ENCODE data around the gene GNB1. TPM values are rescaled to one million over a fixed set of nuclear protein-coding genes. Genes with fewer than 3 reads are reported as not detected.

Gene GNB1
- total and polyA plus RNA-seq, 7 experiments from 2014 or later = 48.1 to 358 (median 232) TPM

- peaks cover 30 to 77% (median 68%) of the 10 kb centered on the region in 7 donors for H3K4me1 Mint-ChIP-seq
- intact Hi-C loops (cut with micrococcal nuclease) = loop anchor here in 1 of 2 donors (5.0 kb wide), 2 partner anchors 45 to 65 kb away; no protein-coding TSS in a partner anchor
Observed at GRCh38 chr1:1842360-1843146, 48.3 kb downstream of the GNB1 start.

GRCh38 chr1:1841575-1841995, 49.3 kb downstream of the GNB1 start:
- Histone ChIP-seq H3K27ac (ENCODE audit: low read depth, low read length) (peak overlapping the region; percentile 30), H3K9me3 (ENCODE audit: control insufficient read depth in 2 of 3, low read length in 3 of 3) (no peaks in the 10 kb centered on the region), H3K36me3 (ENCODE audit: control insufficient read depth in 2 of 3, insufficient read depth in 3 of 3, low read length in 3 of 3) (peaks cover 0 to 3% (median 0%) of the 10 kb centered on the region in 3 experiments), H3K4me1 (ENCODE audit: control insufficient read depth in 2 of 2, insufficient read depth in 2 of 2, low read length in 2 of 2) (peaks cover 5 to 13% of the 10 kb centered on the region in 2 donors), H3K4me3 (ENCODE audit: low read length) (no peak overlapping the region), H3K27me3 (ENCODE audit: control insufficient read depth in 2 of 2, insufficient read depth in 2 of 2, low read length in 2 of 2) (no peaks in the 10 kb centered on the region)
- Mint-ChIP-seq H3K36me3 (peaks cover 0 to 4% (median 0%) of the 10 kb centered on the region in 5 donors), H3K4me1 (peaks cover 27 to 67% (median 59%) of the 10 kb centered on the region in 7 donors), H3K9me3 (no peaks in the 10 kb centered on the region), H3K27ac (peak overlapping the region; percentile 51 to 89 (median 80)), H3K27me3 (no peaks in the 10 kb centered on the region), H3K4me3 (peak overlapping the region; percentile 29 to 78 (median 62))
- intact Hi-C loops (cut with micrococcal nuclease) = loop anchor here in 1 of 2 donors (5.0 kb wide), 2 partner anchors 46 to 66 kb away; no protein-coding TSS in a partner anchor
- no peak for DNase-seq
- ATAC-seq = no peak
- CTCF ChIA-PET = no interaction called here
- POLR2A ChIA-PET = no interaction called here

More at GRCh38 chr1:1842360-1843146, 48.3 kb downstream of the GNB1 start:
- POLR2A ChIA-PET = no interaction called here
- Histone ChIP-seq H3K4me1 (ENCODE audit: control insufficient read depth in 2 of 2, insufficient read depth in 2 of 2, low read length in 2 of 2) (peaks cover 5 to 13% of the 10 kb centered on the region in 2 donors), H3K27me3 (ENCODE audit: control insufficient read depth in 2 of 2, insufficient read depth in 2 of 2, low read length in 2 of 2) (no peaks in the 10 kb centered on the region), H3K4me3 (ENCODE audit: low read length) (no peak overlapping the region), H3K27ac (ENCODE audit: low read depth, low read length) (no peak overlapping the region), H3K36me3 (ENCODE audit: control insufficient read depth in 2 of 3, insufficient read depth in 3 of 3, low read length in 3 of 3) (peaks cover 0 to 9% (median 0%) of the 10 kb centered on the region in 3 experiments), H3K9me3 (ENCODE audit: control insufficient read depth in 2 of 3, low read length in 3 of 3) (no peaks in the 10 kb centered on the region)
- H3K9me3 Mint-ChIP-seq = peaks cover 0 to 2% (median 0%) of the 10 kb centered on the region in 11 donors
- no peak for ATAC-seq
- DNase-seq = no peak
- H3K27me3 Mint-ChIP-seq = no peaks in the 10 kb centered on the region
- H3K27ac Mint-ChIP-seq = peak overlapping the region in 7 of 9 donors; percentile 30 to 80 (median 55)
- H3K36me3 Mint-ChIP-seq = peaks cover 0 to 7% (median 0%) of the 10 kb centered on the region in 5 donors
- peak overlapping the region in 7 of 10 donors; percentile 1 to 69 (median 44) for H3K4me3 Mint-ChIP-seq
- CTCF ChIA-PET = interaction anchor here (0.6 kb wide), 1 partner anchor 287 kb away, joined by 3 read pairs; no protein-coding TSS in a partner anchor

- intact Hi-C loops (cut with micrococcal nuclease) = no loop called here
- Histone ChIP-seq H3K4me1 (ENCODE audit: control insufficient read depth in 2 of 2, insufficient read depth in 2 of 2, low read length in 2 of 2) (peaks cover 2 to 13% of the 10 kb centered on the region in 2 donors), H3K27me3 (ENCODE audit: control insufficient read depth in 2 of 2, insufficient read depth in 2 of 2, low read length in 2 of 2) (no peaks in the 10 kb centered on the region), H3K36me3 (ENCODE audit: control insufficient read depth in 2 of 3, insufficient read depth in 3 of 3, low read length in 3 of 3) (peaks cover 0 to 16% (median 8%) of the 10 kb centered on the region in 3 experiments), H3K9me3 (ENCODE audit: control insufficient read depth in 2 of 3, low read length in 3 of 3) (no peaks in the 10 kb centered on the region), H3K4me3 (ENCODE audit: low read length) (no peak overlapping the region), H3K27ac (ENCODE audit: low read depth, low read length) (peak overlapping the region; percentile 8)
- H3K4me3 Mint-ChIP-seq = peak overlapping the region in 1 of 10 donors; percentile 23
- no peaks in the 10 kb centered on the region for H3K27me3 Mint-ChIP-seq
- peaks cover 0 to 5% (median under 1%) of the 10 kb centered on the region in 5 donors for H3K36me3 Mint-ChIP-seq
- POLR2A ChIA-PET = interaction anchor here (0.7 kb wide), 1 partner anchor 36 kb away, joined by 3 read pairs; no protein-coding TSS in a partner anchor
- peak overlapping the region in 8 of 9 donors; percentile 3 to 89 (median 50) for H3K27ac Mint-ChIP-seq
- no peaks in the 10 kb centered on the region for H3K9me3 Mint-ChIP-seq
- ATAC-seq (no peak), DNase-seq (no peak)
- H3K4me1 Mint-ChIP-seq = peaks cover 23 to 54% (median 45%) of the 10 kb centered on the region in 7 donors
- CTCF ChIA-PET = no interaction called here
Observed at GRCh38 chr1:1839311-1839965, 51.4 kb downstream of the GNB1 start.

- Mint-ChIP-seq H3K27me3 (no peaks in the 10 kb centered on the region), H3K27ac (no peak overlapping the region), H3K36me3 (peaks cover 5 to 22% (median 8%) of the 10 kb centered on the region in 5 donors), H3K4me1 (peaks cover 14 to 50% (median 40%) of the 10 kb centered on the region in 7 donors), H3K9me3 (no peaks in the 10 kb centered on the region), H3K4me3 (no peak overlapping the region)
- Histone ChIP-seq H3K4me1 (ENCODE audit: control insufficient read depth in 2 of 2, insufficient read depth in 2 of 2, low read length in 2 of 2) (peaks cover 0 to 8% of the 10 kb centered on the region in 2 donors), H3K27me3 (ENCODE audit: control insufficient read depth in 2 of 2, insufficient read depth in 2 of 2, low read length in 2 of 2) (no peaks in the 10 kb centered on the region), H3K9me3 (ENCODE audit: control insufficient read depth in 2 of 3, low read length in 3 of 3) (no peaks in the 10 kb centered on the region), H3K36me3 (ENCODE audit: control insufficient read depth in 2 of 3, insufficient read depth in 3 of 3, low read length in 3 of 3) (peaks cover 0 to 35% (median 8%) of the 10 kb centered on the region in 3 experiments), H3K27ac (ENCODE audit: low read depth, low read length) (no peak overlapping the region), H3K4me3 (ENCODE audit: low read length) (no peak overlapping the region)
- ChIA-PET POLR2A (no interaction called here), CTCF (interaction anchor here (0.7 kb wide), 1 partner anchor 15 kb away, joined by 4 read pairs; no protein-coding TSS in a partner anchor)
- ATAC-seq (no peak), DNase-seq (no peak)
- intact Hi-C loops (cut with micrococcal nuclease) = no loop called here
Observed at GRCh38 chr1:1836119-1836518, 54.8 kb downstream of the GNB1 start.

- H3K36me3 Mint-ChIP-seq = peaks cover 5 to 22% (median 8%) of the 10 kb centered on the region in 5 donors
- peak overlapping the region in 6 of 9 donors; percentile 39 to 70 (median 53) for H3K27ac Mint-ChIP-seq
- no peaks in the 10 kb centered on the region for H3K9me3 Mint-ChIP-seq
- POLR2A ChIA-PET = no interaction called here
- no peak overlapping the region for H3K27ac ChIP-seq (ENCODE audit: low read depth, low read length)
- no peak for ATAC-seq
- H3K4me3 Mint-ChIP-seq = no peak overlapping the region
- H3K27me3 ChIP-seq (ENCODE audit: control insufficient read depth in 2 of 2, insufficient read depth in 2 of 2, low read length in 2 of 2) = no peaks in the 10 kb centered on the region
- H3K9me3 ChIP-seq (ENCODE audit: control insufficient read depth in 2 of 3, low read length in 3 of 3) = no peaks in the 10 kb centered on the region
- no peak for DNase-seq
- intact Hi-C loops (cut with micrococcal nuclease) = no loop called here
- CTCF ChIA-PET = no interaction called here
- H3K4me3 ChIP-seq (ENCODE audit: low read length) = no peak overlapping the region
- H3K27me3 Mint-ChIP-seq = no peaks in the 10 kb centered on the region
- peaks cover 0 to 35% (median 8%) of the 10 kb centered on the region in 3 experiments for H3K36me3 ChIP-seq (ENCODE audit: control insufficient read depth in 2 of 3, insufficient read depth in 3 of 3, low read length in 3 of 3)
- H3K4me1 ChIP-seq (ENCODE audit: control insufficient read depth in 2 of 2, insufficient read depth in 2 of 2, low read length in 2 of 2) = peaks cover 0 to 3% of the 10 kb centered on the region in 2 donors
- peaks cover 14 to 46% (median 34%) of the 10 kb centered on the region in 7 donors for H3K4me1 Mint-ChIP-seq
Observed at GRCh38 chr1:1835546-1835945, 55.3 kb downstream of the GNB1 start.

- peaks cover 14 to 40% (median 32%) of the 10 kb centered on the region in 7 donors for H3K4me1 Mint-ChIP-seq
- Histone ChIP-seq H3K4me3 (ENCODE audit: low read length) (no peak overlapping the region), H3K9me3 (ENCODE audit: control insufficient read depth in 2 of 3, low read length in 3 of 3) (no peaks in the 10 kb centered on the region), H3K36me3 (ENCODE audit: control insufficient read depth in 2 of 3, insufficient read depth in 3 of 3, low read length in 3 of 3) (peaks cover 0 to 42% (median 8%) of the 10 kb centered on the region in 3 experiments), H3K4me1 (ENCODE audit: control insufficient read depth in 2 of 2, insufficient read depth in 2 of 2, low read length in 2 of 2) (no peaks in the 10 kb centered on the region), H3K27me3 (ENCODE audit: control insufficient read depth in 2 of 2, insufficient read depth in 2 of 2, low read length in 2 of 2) (no peaks in the 10 kb centered on the region), H3K27ac (ENCODE audit: low read depth, low read length) (no peak overlapping the region)
- H3K9me3 Mint-ChIP-seq = no peaks in the 10 kb centered on the region
- H3K4me3 Mint-ChIP-seq = no peak overlapping the region
- ATAC-seq (no peak), DNase-seq (no peak)
- no peaks in the 10 kb centered on the region for H3K27me3 Mint-ChIP-seq
- ChIA-PET CTCF (no interaction called here), POLR2A (no interaction called here)
- intact Hi-C loops (cut with micrococcal nuclease) = no loop called here
- H3K36me3 Mint-ChIP-seq = peaks cover 5 to 22% (median 8%) of the 10 kb centered on the region in 5 donors
- H3K27ac Mint-ChIP-seq = peak overlapping the region in 6 of 9 donors; percentile 35 to 78 (median 51)
Observed at GRCh38 chr1:1833916-1834325, 57.0 kb downstream of the GNB1 start.

Data from naive thymus-derived CD4-positive, alpha-beta T cell (primary cell).